IPS-11a (cell line): Measurements from ENCODE around the gene PKP4.

Experiments
- H3K4me3 ChIP-seq: one replicate; pipeline ENCODE4 v1.5.1; 2013; ENCODE audit warnings: low read depth, low read length, control low read depth

PKP4 gene

GRCh38 chr2:158644139-158644538 lies 187.4 kb downstream of the PKP4 start:
- no peak overlapping the region for H3K4me3 ChIP-seq

- no peak overlapping the region for H3K4me3 ChIP-seq
Measured at GRCh38 chr2:158645299-158645698, 188.5 kb downstream of the PKP4 start.

GRCh38 chr2:158647436-158648231 lies 190.9 kb downstream of the PKP4 start:
- no peak overlapping the region for H3K4me3 ChIP-seq

- no peak overlapping the region for H3K4me3 ChIP-seq
Measured at GRCh38 chr2:158649846-158650245, 193.1 kb downstream of the PKP4 start.

- no peak overlapping the region for H3K4me3 ChIP-seq
Measured at GRCh38 chr2:158650646-158651357, 194.1 kb downstream of the PKP4 start.

GRCh38 chr2:158651358-158652057 lies 194.8 kb downstream of the PKP4 start:
- H3K4me3 ChIP-seq, result no peak overlapping the region

GRCh38 chr2:158655628-158656027 lies 198.9 kb downstream of the PKP4 start:
- no peak overlapping the region for H3K4me3 ChIP-seq

- no peak overlapping the region for H3K4me3 ChIP-seq
Measured at GRCh38 chr2:158656492-158657229, 199.9 kb downstream of the PKP4 start.

- H3K4me3 ChIP-seq, result no peak overlapping the region
Measured at GRCh38 chr2:158658396-158658795, 201.6 kb downstream of the PKP4 start.

GRCh38 chr2:158659483-158659882 lies 202.7 kb downstream of the PKP4 start:
- H3K4me3 ChIP-seq, result no peak overlapping the region

GRCh38 chr2:158661231-158661630 lies 204.5 kb downstream of the PKP4 start:
- no peak overlapping the region for H3K4me3 ChIP-seq

- no peak overlapping the region for H3K4me3 ChIP-seq
Measured at GRCh38 chr2:158662421-158662820, 205.7 kb downstream of the PKP4 start.

- H3K4me3 ChIP-seq, result no peak overlapping the region
Measured at GRCh38 chr2:158663796-158664195, 207.0 kb downstream of the PKP4 start.

GRCh38 chr2:158664987-158665386 lies 208.2 kb downstream of the PKP4 start:
- H3K4me3 ChIP-seq, result no peak overlapping the region

GRCh38 chr2:158665536-158666302 lies 209.0 kb downstream of the PKP4 start:
- no peak overlapping the region for H3K4me3 ChIP-seq

- H3K4me3 ChIP-seq, result no peak overlapping the region
Measured at GRCh38 chr2:158666969-158667368, 210.2 kb downstream of the PKP4 start.

GRCh38 chr2:158667586-158667985 lies 210.8 kb downstream of the PKP4 start:
- no peak overlapping the region for H3K4me3 ChIP-seq

GRCh38 chr2:158668001-158668765 lies 211.4 kb downstream of the PKP4 start:
- no peak overlapping the region for H3K4me3 ChIP-seq

- H3K4me3 ChIP-seq, result no peak overlapping the region
Measured at GRCh38 chr2:158670292-158670691, 213.5 kb downstream of the PKP4 start.
